Testis (tissue), 3 donors: Measurements from ENCODE around the gene PLEKHM3. TPM values are rescaled to one million over a fixed set of nuclear protein-coding genes. Genes with fewer than 3 reads are reported as not detected.

Source experiments
- DNase-seq: peaks from one replicate; pipeline ENCODE4 v3.0.0-alpha.2; 2019
- H3K27ac ChIP-seq, 2 donors: fragments of 200-600 bp; sonication (generic); one replicate each; pipeline ENCODE4 v1.5.1; 2019
- H3K27me3 ChIP-seq: fragments of 200-600 bp; sonication (generic); one replicate; pipeline ENCODE4 v1.5.1; 2019
- H3K36me3 ChIP-seq: fragments of 200-600 bp; sonication (generic); one replicate; pipeline ENCODE4 v1.5.1; 2017; ENCODE audit warnings: low read depth; ENCODE audit errors: missing control alignments
- H3K4me1 ChIP-seq: fragments of 200-600 bp; sonication (generic); one replicate; pipeline ENCODE4 v1.5.1; 2019
- H3K4me3 ChIP-seq, 2 donors: fragments of 200-600 bp; sonication (generic); one replicate each; pipeline ENCODE4 v1.5.1; 2017 to 2019
- H3K9me3 ChIP-seq: fragments of 200-600 bp; sonication (generic); one replicate; pipeline ENCODE4 v1.5.1; 2017
- CTCF ChIP-seq, 3 experiments: fragments of 450-650 bp in 2 of 3; fragments of 200-600 bp in 1 of 3; sonication (generic) in 1 of 3; IDR thresholded peaks; one replicate each; pipeline ENCODE4 v1.5.1; 2016 to 2019; ENCODE audit warnings: antibody characterized with exemption in 3 of 3, mild to moderate bottlenecking in 2 of 3, moderate library complexity in 1 of 3
- POLR2A ChIP-seq: fragments of 450-650 bp; IDR thresholded peaks from one replicate; pipeline ENCODE4 v1.6.1; 2017; ENCODE audit warnings: antibody characterized with exemption, mild to moderate bottlenecking, moderate library complexity
- WGBS, 2 donors: methylation state at CpG; one replicate each; pipeline ENCODE4 v1.1.5; 2018; 5-methylcytosine and 5-hydroxymethylcytosine counted together
- intact Hi-C: fragments of 100-400 bp; cut with DNase I; formaldehyde crosslinking; loops from one replicate; pipeline ENCODE4 v1.15.1; 2023; ENCODE audit warnings: low total_unique reads
- polyA plus RNA-seq: library from polyadenylated mRNA; stranded (reverse); fragments of 350-450 nt; fragmentation: Illumina TruSeq; extraction: RNeasy Lipid Tissue Mini Kit (QIAGEN cat#74804); gene quantifications from one replicate; pipeline ENCODE4 v1.2.3, GENCODE V29; 2014; ENCODE audit warnings: low read depth, low replicate concordance; ENCODE audit not compliant: insufficient read depth
- total RNA-seq, 2 donors: library from RNA; depleted of rRNA; stranded (reverse); fragments of >200 nt; gene quantifications; one replicate each; pipeline ENCODE4 v1.2.3, GENCODE V29; 2016

The PLEKHM3 gene
- total and polyA plus RNA-seq, 3 donors from 2014 or later = 12.5 to 24.6 (median 21.9) TPM

GRCh38 chr2:207935991-207936370 is 89.3 kb downstream of the PLEKHM3 start:
- H3K4me1 ChIP-seq = no peaks in the 10 kb centered on the region
- no peak overlapping the region for H3K27ac ChIP-seq
- TF ChIP-seq POLR2A = no peak
- TF ChIP-seq CTCF (IDR thresholded peaks at IDR 0.05) = no peak
- no peak overlapping the region for H3K4me3 ChIP-seq
- no peaks in the 10 kb centered on the region for H3K9me3 ChIP-seq
- H3K27me3 ChIP-seq = no peaks in the 10 kb centered on the region
- DNase-seq = no peak
- intact Hi-C loops = no loop called here
- H3K36me3 ChIP-seq = no peaks in the 10 kb centered on the region
- 74 to 85% methylated on average over 4 of the region's 4 CpGs for WGBS, 2 donors

GRCh38 chr2:207935121-207935990 is 90.0 kb downstream of the PLEKHM3 start:
- no peak for DNase-seq
- WGBS, 2 donors = 65 to 71% methylated on average over 7 of the region's 7 CpGs
- intact Hi-C loops = no loop called here

DNA sequence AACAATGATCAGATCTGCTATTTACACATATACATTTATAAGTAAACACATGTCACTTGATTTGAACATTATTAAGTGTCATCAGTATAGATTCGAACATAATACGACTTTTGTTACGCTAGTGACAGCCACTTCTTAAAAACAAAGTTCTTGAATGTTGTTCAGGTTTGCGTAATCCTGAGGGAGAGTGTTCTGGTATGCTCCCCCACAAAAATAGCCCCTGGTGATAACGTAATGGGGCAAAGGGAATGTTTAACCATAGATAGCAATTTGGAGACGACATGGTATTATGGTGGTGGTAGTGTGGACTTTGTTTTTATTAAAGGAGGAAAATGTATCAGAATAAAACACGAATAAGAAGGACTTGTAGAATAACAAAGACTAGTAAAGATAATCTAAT is 90.6 kb downstream of the PLEKHM3 start:
- Histone ChIP-seq H3K27me3 (no peaks in the 10 kb centered on the region), H3K36me3 (no peaks in the 10 kb centered on the region), H3K4me1 (no peaks in the 10 kb centered on the region), H3K9me3 (no peaks in the 10 kb centered on the region), H3K4me3 (no peak overlapping the region), H3K27ac (no peak overlapping the region)
- intact Hi-C loops = no loop called here
- WGBS, 2 donors = 78 to 85% methylated on average over 7 of the region's 7 CpGs
- TF ChIP-seq CTCF (IDR thresholded peaks at IDR 0.05) (no peak), POLR2A (no peak)
- DNase-seq = no peak

More at GRCh38 chr2:207935121-207935990, 90.0 kb downstream of the PLEKHM3 start:
- Histone ChIP-seq H3K27me3 (no peaks in the 10 kb centered on the region), H3K4me3 (no peak overlapping the region), H3K4me1 (no peaks in the 10 kb centered on the region), H3K36me3 (no peaks in the 10 kb centered on the region), H3K9me3 (no peaks in the 10 kb centered on the region), H3K27ac (no peak overlapping the region)
- no peak for TF ChIP-seq POLR2A
- TF ChIP-seq CTCF (IDR thresholded peaks at IDR 0.05) = no peak

DNA sequence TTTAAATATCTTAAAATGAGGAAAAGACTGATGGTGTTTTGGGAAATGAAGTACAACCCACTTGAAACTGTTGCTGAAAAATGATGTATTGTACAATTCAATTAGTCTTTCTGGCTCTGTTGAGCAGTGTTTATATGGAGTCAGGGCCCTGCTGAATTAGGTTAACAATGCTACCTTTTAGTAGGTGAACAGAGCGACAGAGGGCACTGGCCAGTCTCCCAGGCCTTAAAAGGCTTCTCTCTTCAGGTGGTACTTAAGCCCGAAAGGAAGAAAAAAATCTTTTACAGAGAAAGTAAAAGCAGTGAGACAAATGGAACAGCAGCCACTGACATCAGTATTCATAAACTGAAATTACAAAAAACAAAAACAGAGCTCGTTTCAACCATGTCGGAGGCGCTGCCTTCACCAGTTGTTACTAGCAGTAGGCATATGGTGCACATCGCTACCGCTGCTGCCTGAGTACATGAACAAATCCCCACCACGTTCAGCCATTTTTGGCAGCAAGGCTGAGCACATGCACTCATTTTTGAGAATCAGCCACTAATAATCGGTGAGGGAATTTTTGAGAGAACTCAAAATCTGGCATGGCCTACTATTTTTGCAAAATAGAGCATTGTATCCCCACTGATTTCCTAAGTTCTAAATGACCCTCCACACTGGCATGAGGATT is 91.8 kb downstream of the PLEKHM3 start:
- Histone ChIP-seq H3K27me3 (no peaks in the 10 kb centered on the region), H3K36me3 (no peaks in the 10 kb centered on the region), H3K4me3 (no peak overlapping the region), H3K4me1 (no peaks in the 10 kb centered on the region), H3K27ac (no peak overlapping the region), H3K9me3 (no peaks in the 10 kb centered on the region)
- WGBS, 2 donors = 80 to 83% methylated on average over 9 of the region's 9 CpGs
- TF ChIP-seq POLR2A (no peak), CTCF (IDR thresholded peaks at IDR 0.05) (no peak)
- DNase-seq = no peak
- intact Hi-C loops = no loop called here
